HepG2 (cell line): ENCODE results near the gene SRRM3. TPM values are rescaled to one million over a fixed set of nuclear protein-coding genes. Genes with fewer than 3 reads are reported as not detected.

Experiments used
- CREB1 ChIP-seq, 2 experiments: fragments of 450-650 bp in 1 of 2; IDR thresholded peaks; 2 replicates each; pipeline ENCODE4 v1.6.1; 2016 to 2017; ENCODE audit warnings: control low read depth in 1 of 2, mild to moderate bottlenecking in 1 of 2, missing compliant biosample characterization in 1 of 2, missing genetic modification characterization in 1 of 2
- DNMT3B ChIP-seq: conservative IDR thresholded peaks from 2 replicates; pipeline ENCODE4 v1.6.1; 2016; ENCODE audit warnings: missing biosample characterization, control low read depth
- HDAC2 ChIP-seq: sonication (generic); formaldehyde crosslinking; IDR thresholded peaks from 2 replicates; pipeline ENCODE4 v1.4.0; 2020; ENCODE audit warnings: missing genetic modification reagents
- HDAC6 ChIP-seq: fragments of 200-600 bp; sonication (generic); IDR thresholded peaks from 2 replicates; pipeline ENCODE4 v1.7.0; 2017; ENCODE audit warnings: mild to moderate bottlenecking, antibody characterized with exemption, low read length, low read depth
- KLF16 ChIP-seq, 2 experiments: sonication (generic) in 1 of 2; formaldehyde crosslinking in 1 of 2; IDR thresholded peaks; 2 replicates each; pipeline versions ENCODE4 v1.6.1 to v1.8.0; 2016 to 2023; ENCODE audit warnings: missing genetic modification reagents in 2 of 2, missing compliant biosample characterization in 1 of 2
- POLR2G ChIP-seq: fragments of 200-400 bp; formaldehyde crosslinking; IDR thresholded peaks from 2 replicates; pipeline ENCODE4 v1.6.1; 2018; ENCODE audit warnings: mild to moderate bottlenecking, low read depth, low read length, moderate library complexity
- PRPF4 ChIP-seq: fragments of 200-400 bp; formaldehyde crosslinking; IDR thresholded peaks from 2 replicates; pipeline ENCODE4 v1.6.1; 2016; ENCODE audit warnings: low read length, low read depth; ENCODE audit not compliant: poor library complexity, severe bottlenecking
- SPEN ChIP-seq: sonication (generic); formaldehyde crosslinking; IDR thresholded peaks from 2 replicates; pipeline ENCODE4 v1.5.1; 2020; ENCODE audit warnings: low read depth, mild to moderate bottlenecking, missing genetic modification reagents
- TBX3 ChIP-seq: fragments of 450-650 bp; IDR thresholded peaks from 2 replicates; pipeline ENCODE4 v1.6.1; 2017; ENCODE audit warnings: antibody characterized with exemption, mild to moderate bottlenecking, inconsistent platforms, borderline replicate concordance
- XRCC5 ChIP-seq: fragments of 200-400 bp; formaldehyde crosslinking; optimal IDR thresholded peaks from 2 replicates; pipeline ENCODE3; 2017; ENCODE audit warnings: mild to moderate bottlenecking, low read length
- YEATS4 ChIP-seq: sonication (generic); formaldehyde crosslinking; IDR thresholded peaks from 2 replicates; pipeline ENCODE4 v1.4.0; 2020; ENCODE audit warnings: missing genetic modification reagents, borderline replicate concordance
- ZFY ChIP-seq: sonication (generic); formaldehyde crosslinking; IDR thresholded peaks from 2 replicates; pipeline ENCODE4 v1.4.0; 2020; ENCODE audit warnings: missing genetic modification reagents
- ZNF121 ChIP-seq: sonication (generic); formaldehyde crosslinking; IDR thresholded peaks from 2 replicates; pipeline ENCODE4 v1.5.0; 2020; ENCODE audit warnings: mild to moderate bottlenecking, missing genetic modification reagents
- ZNF383 ChIP-seq: sonication (generic); formaldehyde crosslinking; IDR thresholded peaks from 2 replicates; pipeline ENCODE4 v1.4.0; 2020; ENCODE audit warnings: missing genetic modification reagents, mild to moderate bottlenecking, borderline replicate concordance
- polyA plus RNA-seq, 8 experiments: library from polyadenylated mRNA; depleted of rRNA in 3 of 8; stranded (reverse) in 7 of 8; unstranded in 1 of 8; fragments of >200 nt; fragmentation: Illumina TruSeq in 4 of 8; extraction: Trizol in 4 of 8; gene quantifications; 2 replicates each; pipeline versions ENCODE4 v1.2.1 to v1.2.3, GENCODE V29; 2011 to 2016; ENCODE audit warnings: low read depth in 4 of 8, missing spikeins in 1 of 8, mixed read lengths in 1 of 8; ENCODE audit not compliant: insufficient read depth in 1 of 8
- total RNA-seq, 5 experiments: library from RNA; depleted of rRNA; stranded (reverse); fragments of >200 nt; fragmentation: Illumina TruSeq; extraction: Trizol; gene quantifications; 2 replicates each; pipeline ENCODE4 v1.2.3, GENCODE V29; 2016; ENCODE audit warnings: low read depth in 1 of 5
- TF ChIP-seq, protein P1 (sequence below): sonication (generic); formaldehyde crosslinking; IDR thresholded peaks from 2 replicates; pipeline ENCODE4 v1.5.1; 2020; ENCODE audit warnings: mild to moderate bottlenecking, missing genetic modification reagents, borderline replicate concordance
- TF ChIP-seq, protein P2 (sequence below): sonication (generic); formaldehyde crosslinking; IDR thresholded peaks from 2 replicates; pipeline ENCODE4 v1.4.0; 2020; ENCODE audit warnings: mild to moderate bottlenecking, missing genetic modification reagents
- TF ChIP-seq, protein P3 (sequence below): sonication (generic); formaldehyde crosslinking; IDR thresholded peaks from 2 replicates; pipeline ENCODE4 v1.5.1; 2020; ENCODE audit warnings: mild to moderate bottlenecking, missing genetic modification reagents, moderate library complexity
- TF ChIP-seq, protein P4 (sequence below): IDR thresholded peaks from 2 replicates; pipeline ENCODE4 v1.6.1; 2016; ENCODE audit warnings: mild to moderate bottlenecking, missing biosample characterization, missing genetic modification reagents
- TF ChIP-seq, protein P5 (sequence below): IDR thresholded peaks from 2 replicates; pipeline ENCODE4 v1.6.1; 2016; ENCODE audit warnings: low read depth, borderline replicate concordance
- TF ChIP-seq, protein P6 (sequence below), 2 experiments: sonication (generic) in 1 of 2; formaldehyde crosslinking in 1 of 2; IDR thresholded peaks; 2 replicates each; pipeline versions ENCODE4 v1.4.0 to v1.6.1; 2018 to 2020; ENCODE audit warnings: missing genetic modification reagents in 2 of 2, borderline replicate concordance in 1 of 2, low read depth in 1 of 2, mild to moderate bottlenecking in 1 of 2, missing biosample characterization in 1 of 2

The SRRM3 gene
- total and polyA plus RNA-seq, 2 of the 13 experiments (the other 11 are each of a cell fraction or from before 2014, with no cell fraction given): 0.13 to 0.54 TPM

DNA sequence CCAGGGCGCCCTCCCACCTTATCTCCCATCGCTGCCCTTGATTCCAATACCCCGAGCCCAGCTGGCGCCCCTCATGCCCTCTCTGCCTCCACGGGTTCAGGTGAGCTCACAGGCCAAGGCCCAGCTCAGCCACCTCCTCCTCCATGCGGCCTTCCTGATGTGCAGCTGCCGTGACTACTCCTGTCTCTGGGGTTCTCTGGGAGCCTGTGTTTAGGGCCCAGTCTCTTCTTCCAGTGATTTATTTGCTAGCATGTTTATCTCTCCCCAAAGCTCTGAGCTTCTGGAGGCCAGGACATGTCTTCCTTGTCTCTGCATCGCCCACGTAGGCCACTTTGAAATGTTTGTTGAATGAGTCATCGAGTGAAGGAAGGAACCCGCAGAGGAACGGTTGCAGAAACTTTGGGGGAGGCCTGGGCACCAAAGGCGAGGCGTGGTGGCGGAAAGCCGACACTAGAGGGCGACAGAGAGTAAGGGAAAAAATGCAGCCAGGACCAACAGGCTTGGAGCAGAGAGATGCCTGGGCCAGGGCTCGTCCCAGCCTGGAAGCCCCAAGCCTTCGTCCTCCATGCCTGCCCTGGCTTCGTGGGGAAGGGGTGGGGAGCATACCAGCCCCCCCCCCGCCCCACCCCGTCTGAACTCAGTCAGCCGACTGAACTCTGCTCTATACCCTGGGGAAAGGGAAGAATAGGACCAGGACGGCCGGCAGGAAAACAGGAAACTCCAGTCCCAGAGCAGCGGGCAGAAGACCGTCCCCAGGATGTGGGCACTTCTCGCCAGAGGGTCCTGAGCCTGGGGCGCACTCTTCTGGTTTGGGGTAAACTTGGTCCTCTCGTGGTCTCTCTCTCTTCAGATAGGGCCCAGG, 89.9 kb downstream of the SRRM3 start (continued):
- TF ChIP-seq, protein P1, sequence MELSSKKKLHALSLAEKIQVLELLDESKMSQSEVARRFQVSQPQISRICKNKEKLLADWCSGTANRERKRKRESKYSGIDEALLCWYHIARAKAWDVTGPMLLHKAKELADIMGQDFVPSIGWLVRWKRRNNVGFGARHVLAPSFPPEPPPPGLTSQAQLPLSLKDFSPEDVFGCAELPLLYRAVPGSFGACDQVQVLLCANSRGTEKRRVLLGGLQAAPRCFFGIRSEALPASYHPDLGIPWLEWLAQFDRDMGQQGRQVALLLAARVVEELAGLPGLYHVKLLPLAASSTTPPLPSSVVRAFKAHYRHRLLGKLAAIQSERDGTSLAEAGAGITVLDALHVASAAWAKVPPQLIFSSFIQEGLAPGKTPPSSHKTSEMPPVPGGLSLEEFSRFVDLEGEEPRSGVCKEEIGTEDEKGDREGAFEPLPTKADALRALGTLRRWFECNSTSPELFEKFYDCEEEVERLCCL (CRISPR knock-in tag): no peak
- TF ChIP-seq SPEN (CRISPR knock-in tag) (peak; percentile 47; the same call in 1 of the 2 replicates), CREB1 (IDR thresholded peaks at IDR 0.05) (no peak), CREB1 (CRISPR knock-in tag; IDR thresholded peaks at IDR 0.05) (peak; percentile 33; the same call in 1 of the 2 replicates), ZNF383 (0 out of 2 replicates have a peak, but pooled peaks have one; percentile 17), TBX3 (no peak), ZFY (CRISPR knock-in tag) (peak; percentile 58; the same call in 1 of the 2 replicates), ZNF121 (CRISPR knock-in tag) (peak; percentile 72), HDAC6 (no peak), KLF16 (CRISPR knock-in tag; IDR thresholded peaks at IDR 0.05) (peak in 1 of 2 experiments; percentile 79; a peak in 1 of 4 replicates), HDAC2 (CRISPR knock-in tag) (peak; percentile 76; the same call in 1 of the 2 replicates), YEATS4 (CRISPR knock-in tag) (no peak), XRCC5 (peak; percentile 76), PRPF4 (no peak), DNMT3B (CRISPR knock-in tag) (no peak), POLR2G (peak; percentile 73)
- TF ChIP-seq, protein P2, sequence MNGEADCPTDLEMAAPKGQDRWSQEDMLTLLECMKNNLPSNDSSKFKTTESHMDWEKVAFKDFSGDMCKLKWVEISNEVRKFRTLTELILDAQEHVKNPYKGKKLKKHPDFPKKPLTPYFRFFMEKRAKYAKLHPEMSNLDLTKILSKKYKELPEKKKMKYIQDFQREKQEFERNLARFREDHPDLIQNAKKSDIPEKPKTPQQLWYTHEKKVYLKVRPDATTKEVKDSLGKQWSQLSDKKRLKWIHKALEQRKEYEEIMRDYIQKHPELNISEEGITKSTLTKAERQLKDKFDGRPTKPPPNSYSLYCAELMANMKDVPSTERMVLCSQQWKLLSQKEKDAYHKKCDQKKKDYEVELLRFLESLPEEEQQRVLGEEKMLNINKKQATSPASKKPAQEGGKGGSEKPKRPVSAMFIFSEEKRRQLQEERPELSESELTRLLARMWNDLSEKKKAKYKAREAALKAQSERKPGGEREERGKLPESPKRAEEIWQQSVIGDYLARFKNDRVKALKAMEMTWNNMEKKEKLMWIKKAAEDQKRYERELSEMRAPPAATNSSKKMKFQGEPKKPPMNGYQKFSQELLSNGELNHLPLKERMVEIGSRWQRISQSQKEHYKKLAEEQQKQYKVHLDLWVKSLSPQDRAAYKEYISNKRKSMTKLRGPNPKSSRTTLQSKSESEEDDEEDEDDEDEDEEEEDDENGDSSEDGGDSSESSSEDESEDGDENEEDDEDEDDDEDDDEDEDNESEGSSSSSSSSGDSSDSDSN: peak; percentile 83
- TF ChIP-seq, protein P3, sequence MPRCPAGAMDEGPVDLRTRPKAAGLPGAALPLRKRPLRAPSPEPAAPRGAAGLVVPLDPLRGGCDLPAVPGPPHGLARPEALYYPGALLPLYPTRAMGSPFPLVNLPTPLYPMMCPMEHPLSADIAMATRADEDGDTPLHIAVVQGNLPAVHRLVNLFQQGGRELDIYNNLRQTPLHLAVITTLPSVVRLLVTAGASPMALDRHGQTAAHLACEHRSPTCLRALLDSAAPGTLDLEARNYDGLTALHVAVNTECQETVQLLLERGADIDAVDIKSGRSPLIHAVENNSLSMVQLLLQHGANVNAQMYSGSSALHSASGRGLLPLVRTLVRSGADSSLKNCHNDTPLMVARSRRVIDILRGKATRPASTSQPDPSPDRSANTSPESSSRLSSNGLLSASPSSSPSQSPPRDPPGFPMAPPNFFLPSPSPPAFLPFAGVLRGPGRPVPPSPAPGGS (CRISPR knock-in tag): no peak
- TF ChIP-seq, protein P4, sequence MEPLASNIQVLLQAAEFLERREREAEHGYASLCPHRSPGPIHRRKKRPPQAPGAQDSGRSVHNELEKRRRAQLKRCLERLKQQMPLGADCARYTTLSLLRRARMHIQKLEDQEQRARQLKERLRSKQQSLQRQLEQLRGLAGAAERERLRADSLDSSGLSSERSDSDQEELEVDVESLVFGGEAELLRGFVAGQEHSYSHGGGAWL: peak; percentile 38; the same call in 1 of the 2 replicates
- TF ChIP-seq, protein P5, sequence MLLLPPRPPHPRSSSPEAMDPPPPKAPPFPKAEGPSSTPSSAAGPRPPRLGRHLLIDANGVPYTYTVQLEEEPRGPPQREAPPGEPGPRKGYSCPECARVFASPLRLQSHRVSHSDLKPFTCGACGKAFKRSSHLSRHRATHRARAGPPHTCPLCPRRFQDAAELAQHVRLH (CRISPR knock-in tag): peak; percentile 51; the same call in 1 of the 2 replicates
- TF ChIP-seq, protein P6, sequence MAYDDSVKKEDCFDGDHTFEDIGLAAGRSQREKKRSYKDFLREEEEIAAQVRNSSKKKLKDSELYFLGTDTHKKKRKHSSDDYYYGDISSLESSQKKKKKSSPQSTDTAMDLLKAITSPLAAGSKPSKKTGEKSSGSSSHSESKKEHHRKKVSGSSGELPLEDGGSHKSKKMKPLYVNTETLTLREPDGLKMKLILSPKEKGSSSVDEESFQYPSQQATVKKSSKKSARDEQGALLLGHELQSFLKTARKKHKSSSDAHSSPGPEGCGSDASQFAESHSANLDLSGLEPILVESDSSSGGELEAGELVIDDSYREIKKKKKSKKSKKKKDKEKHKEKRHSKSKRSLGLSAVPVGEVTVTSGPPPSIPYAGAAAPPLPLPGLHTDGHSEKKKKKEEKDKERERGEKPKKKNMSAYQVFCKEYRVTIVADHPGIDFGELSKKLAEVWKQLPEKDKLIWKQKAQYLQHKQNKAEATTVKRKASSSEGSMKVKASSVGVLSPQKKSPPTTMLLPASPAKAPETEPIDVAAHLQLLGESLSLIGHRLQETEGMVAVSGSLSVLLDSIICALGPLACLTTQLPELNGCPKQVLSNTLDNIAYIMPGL (CRISPR knock-in tag; IDR thresholded peaks at IDR 0.05; ENCODE audit: borderline replicate concordance in 1 of 2, low read depth in 1 of 2): peak; percentile 80 to 90
